A549 (cell line): ENCODE data around the gene SIAH2. TPM values are rescaled to one million over a fixed set of nuclear protein-coding genes. Genes with fewer than 3 reads are reported as not detected.

ENCODE experiments used
- ATAC-seq, 2 experiments: fragments of 200-7000 bp in 1 of 2; fragments of >200 bp in 1 of 2; cut with Nextera tagmentation in 1 of 2; cut with Tn5 transposase in 1 of 2; 3 replicates each; pipeline versions ENCODE4 v1.8.0 to v1.9.1; 2018 to 2020; ENCODE audit warnings: mild to moderate bottlenecking in 1 of 2, moderate library complexity in 1 of 2
- CTCF ChIA-PET: fragments of 300-600 bp; sonication (Branson Sonifier 250); formaldehyde crosslinking; extraction: SDS; loops from one replicate; lab custom pipeline; 2021; ENCODE audit warnings: antibody characterized with exemption, inconsistent platforms; lab: Yijun Ruan, JAX
- POLR2A ChIA-PET: fragments of 350-600 bp; formaldehyde crosslinking; extraction: SDS; loops from one replicate; lab custom pipeline; 2021; ENCODE audit warnings: antibody characterized with exemption, inconsistent platforms; lab: Yijun Ruan, JAX
- DNase-seq, 2 experiments: peaks; one replicate each; pipeline versions ENCODE4 v3.0.0 to v3.0.0-alpha.2; 2011 to 2016; ENCODE audit warnings: low read depth in 1 of 2, low spot score in 1 of 2
- FAIRE-seq: peaks from 2 replicates; lab custom pipeline; 2011; peaks lifted over from hg19 to GRCh38; lab: Jason Lieb, UNC
- H3K27ac ChIP-seq, 2 experiments: fragments of >200 bp; sonication (Bioruptor Twin); formaldehyde crosslinking; 3 replicates each; pipeline ENCODE4 v1.5.1; 2016 to 2017
- H3K4me1 ChIP-seq: fragments of >200 bp; sonication (Bioruptor Twin); formaldehyde crosslinking; 3 replicates; pipeline ENCODE4 v1.6.1; 2016
- H3K4me2 ChIP-seq: fragments of >200 bp; sonication (Bioruptor Twin); formaldehyde crosslinking; 3 replicates; pipeline ENCODE4 v1.6.1; 2016
- H3K4me3 ChIP-seq: fragments of >200 bp; sonication (Bioruptor Twin); formaldehyde crosslinking; 3 replicates; pipeline ENCODE4 v1.5.1; 2016
- H3K9me3 ChIP-seq: fragments of >200 bp; sonication (Bioruptor Twin); formaldehyde crosslinking; 3 replicates; pipeline ENCODE4 v1.6.1; 2016
- BHLHE40 ChIP-seq: IDR thresholded peaks from 2 replicates; pipeline ENCODE4 v1.6.1; 2012; ENCODE audit warnings: low read depth, low read length, inconsistent platforms
- CBX8 ChIP-seq: fragments of 200-600 bp; sonication (generic); IDR thresholded peaks from 2 replicates; pipeline ENCODE4 v1.6.1; 2016
- CEBPB ChIP-seq, 2 experiments: fragments of >200 bp in 1 of 2; sonication (Bioruptor Twin) in 1 of 2; formaldehyde crosslinking in 1 of 2; IDR thresholded peaks; 2 replicates each; pipeline ENCODE4 v1.6.1; 2012 to 2016
- CHD4 ChIP-seq: fragments of 200-600 bp; sonication (generic); IDR thresholded peaks from 2 replicates; pipeline ENCODE4 v1.6.1; 2016; ENCODE audit warnings: antibody characterized with exemption, mild to moderate bottlenecking, borderline replicate concordance
- EHMT2 ChIP-seq: fragments of 200-600 bp; sonication (generic); IDR thresholded peaks from 2 replicates; pipeline ENCODE4 v1.6.1; 2016; ENCODE audit warnings: antibody characterized with exemption, low read depth, mild to moderate bottlenecking, moderate library complexity
- EP300 ChIP-seq, 2 experiments: fragments of >200 bp; sonication (Bioruptor Twin); formaldehyde crosslinking; IDR thresholded peaks; 2 replicates in 1 of 2; 3 replicates in 1 of 2; pipeline ENCODE4 v1.6.1; 2016 to 2017
- FOSL2 ChIP-seq, 2 experiments: fragments of 450-650 bp in 1 of 2; fragments of >200 bp in 1 of 2; sonication (Bioruptor Twin) in 1 of 2; formaldehyde crosslinking; IDR thresholded peaks; 2 replicates each; pipeline versions ENCODE4 v1.5.0 to v1.6.1; 2016 to 2020; ENCODE audit warnings: mild to moderate bottlenecking in 1 of 2, moderate library complexity in 1 of 2
- FOXS1 ChIP-seq: fragments of 250-450 bp; sonication (Bioruptor Pico); IDR thresholded peaks from 2 replicates; pipeline ENCODE4 v1.5.0; 2020; ENCODE audit warnings: mild to moderate bottlenecking, moderate library complexity
- HDAC2 ChIP-seq: fragments of 200-600 bp; sonication (generic); IDR thresholded peaks from 2 replicates; pipeline ENCODE4 v1.6.1; 2016
- HEYL ChIP-seq: fragments of 250-450 bp; sonication (Bioruptor Pico); IDR thresholded peaks from 2 replicates; pipeline ENCODE4 v1.8.0; 2021; ENCODE audit warnings: mild to moderate bottlenecking, moderate library complexity
- HOXB13 ChIP-seq: fragments of 250-450 bp; sonication (Bioruptor Pico); IDR thresholded peaks from 2 replicates; pipeline ENCODE4 v1.5.0; 2020; ENCODE audit warnings: low read depth, mild to moderate bottlenecking, moderate library complexity
- HOXB5 ChIP-seq: fragments of 250-450 bp; sonication (Bioruptor Pico); IDR thresholded peaks from 2 replicates; pipeline ENCODE4 v1.5.0; 2020; ENCODE audit warnings: mild to moderate bottlenecking, moderate library complexity
- JUN ChIP-seq, 2 experiments: fragments of >200 bp; sonication (Bioruptor Twin); formaldehyde crosslinking; IDR thresholded peaks; 2 replicates in 1 of 2; 3 replicates in 1 of 2; pipeline ENCODE4 v1.6.1; 2016 to 2017
- MAFK ChIP-seq: fragments of 450-650 bp; IDR thresholded peaks from 2 replicates; pipeline ENCODE4 v1.6.1; 2014; ENCODE audit not compliant: partially characterized antibody
- MYC ChIP-seq: IDR thresholded peaks from 2 replicates; pipeline ENCODE4 v1.6.1; 2012; ENCODE audit warnings: mild to moderate bottlenecking, inconsistent platforms, low read length, improper control_type of control experiment, borderline replicate concordance
- NFE2L2 ChIP-seq: fragments of 150-350 bp; conservative IDR thresholded peaks from 2 replicates; pipeline ENCODE4 v1.6.1; 2014; ENCODE audit warnings: low read length
- NPAS2 ChIP-seq: fragments of 250-450 bp; sonication (Bioruptor Pico); IDR thresholded peaks from 2 replicates; pipeline ENCODE4 v1.8.0; 2022; ENCODE audit warnings: mild to moderate bottlenecking, moderate library complexity, borderline replicate concordance
- NR3C1 ChIP-seq: fragments of >200 bp; sonication (Bioruptor Twin); formaldehyde crosslinking; IDR thresholded peaks from 3 replicates; pipeline ENCODE4 v1.6.1; 2017
- PHF8 ChIP-seq: fragments of 200-600 bp; sonication (generic); IDR thresholded peaks from 2 replicates; pipeline ENCODE4 v1.6.1; 2016; ENCODE audit warnings: low read depth, mild to moderate bottlenecking, antibody characterized with exemption, moderate library complexity, borderline replicate concordance
- RAD21 ChIP-seq, 2 experiments: fragments of >200 bp in 1 of 2; sonication (Bioruptor Twin) in 1 of 2; formaldehyde crosslinking in 1 of 2; IDR thresholded peaks in 1 of 2; conservative IDR thresholded peaks in 1 of 2; 2 replicates in 1 of 2; 3 replicates in 1 of 2; pipeline ENCODE4 v1.6.1; 2012 to 2018; ENCODE audit warnings: inconsistent platforms in 1 of 2
- RARB ChIP-seq: fragments of 250-450 bp; sonication (Bioruptor Pico); IDR thresholded peaks from 2 replicates; pipeline ENCODE4 v1.8.0; 2021; ENCODE audit warnings: mild to moderate bottlenecking, moderate library complexity
- SMC3 ChIP-seq: fragments of >200 bp; sonication (Bioruptor Twin); formaldehyde crosslinking; IDR thresholded peaks from 3 replicates; pipeline ENCODE4 v1.6.1; 2018; ENCODE audit warnings: inconsistent platforms
- SREBF2 ChIP-seq: fragments of 450-650 bp; IDR thresholded peaks from 2 replicates; pipeline ENCODE4 v1.6.1; 2014; ENCODE audit warnings: mild to moderate bottlenecking, moderate library complexity
- ZC3H11A ChIP-seq: fragments of 450-650 bp; IDR thresholded peaks from 2 replicates; pipeline ENCODE4 v1.6.1; 2014; ENCODE audit warnings: antibody characterized with exemption, mild to moderate bottlenecking
- WGBS: methylation state at CpG from one replicate; pipeline ENCODE4 v1.1.6; 2017; ENCODE audit errors: missing lambda C conversion rate; 5-methylcytosine and 5-hydroxymethylcytosine counted together
- polyA plus RNA-seq, 4 experiments: library from polyadenylated mRNA; depleted of rRNA in 3 of 4; stranded (reverse); fragments of >200 nt; fragmentation: RNase III in 1 of 4; extraction: RNeasy Plus Mini Kit Qiagen cat#74134 plus additional on column Dnase treatment in 1 of 4; gene quantifications; 2 replicates in 3 of 4; 3 replicates in 1 of 4; pipeline ENCODE4 v1.2.3, GENCODE V29; 2011 to 2017
- TF ChIP-seq, protein P1 (sequence below): fragments of >200 bp; sonication (Bioruptor Twin); formaldehyde crosslinking; IDR thresholded peaks from 3 replicates; pipeline ENCODE4 v1.5.1; 2016
- TF ChIP-seq, protein P2 (sequence below): fragments of 150-350 bp; IDR thresholded peaks from 2 replicates; pipeline ENCODE4 v1.6.1; 2014; ENCODE audit warnings: low read depth, mild to moderate bottlenecking, low read length
- TF ChIP-seq, protein P3 (sequence below): fragments of 250-450 bp; sonication (Bioruptor Pico); IDR thresholded peaks from 2 replicates; pipeline ENCODE4 v1.5.0; 2020; ENCODE audit warnings: low read depth, mild to moderate bottlenecking, moderate library complexity
- TF ChIP-seq, protein P4 (sequence below): fragments of >200 bp; sonication (Bioruptor Twin); formaldehyde crosslinking; IDR thresholded peaks from 3 replicates; pipeline ENCODE4 v1.6.1; 2016
- TF ChIP-seq, protein P5 (sequence below): IDR thresholded peaks from 2 replicates; pipeline ENCODE4 v1.6.1; 2012; ENCODE audit warnings: low read depth, borderline replicate concordance
- TF ChIP-seq, protein P6 (sequence below): IDR thresholded peaks from 2 replicates; pipeline ENCODE4 v1.6.1; 2012
- TF ChIP-seq, protein P7 (sequence below): fragments of 200-600 bp; sonication (generic); IDR thresholded peaks from 2 replicates; pipeline ENCODE4 v1.6.1; 2016; ENCODE audit warnings: antibody characterized with exemption, mild to moderate bottlenecking, moderate library complexity

SIAH2 gene
- polyA plus RNA-seq, 2 of the 4 experiments (the other 2 are of a cell fraction) = 11.4 to 24.8 TPM

DNA sequence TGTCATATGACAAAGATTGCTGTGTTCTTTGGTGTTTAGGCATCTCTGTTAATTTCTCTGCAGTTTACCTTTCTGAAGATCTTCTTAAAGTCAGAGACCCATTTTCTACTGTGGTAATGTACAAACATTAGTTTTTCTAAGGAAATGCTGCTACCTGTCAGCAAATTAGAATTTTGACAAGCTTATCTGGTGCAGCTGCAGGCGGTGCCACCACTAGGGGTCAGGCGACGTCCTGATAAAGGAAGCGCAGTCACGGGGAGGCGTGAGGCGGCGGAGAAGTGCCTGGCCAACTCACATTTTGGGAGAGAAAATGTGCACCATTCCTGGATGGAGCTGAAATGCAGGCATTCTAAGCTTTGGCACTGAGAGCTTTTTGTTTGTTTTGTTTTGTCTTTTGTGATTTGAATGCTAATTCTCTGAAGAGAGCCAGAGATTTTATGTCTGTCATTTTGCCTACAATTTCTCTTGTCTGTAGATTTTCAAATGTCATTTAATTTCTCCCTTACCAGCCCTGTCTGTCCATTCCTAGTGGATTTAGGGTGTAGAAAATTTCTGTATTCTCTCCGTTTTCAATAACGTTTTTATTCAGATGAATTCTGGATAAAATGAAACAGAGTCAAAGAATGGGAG, 24.9 kb upstream of the SIAH2 start:
- no peaks in the 10 kb centered on the region for H3K9me3 ChIP-seq
- under 1% methylated on average over 10 of the region's 10 CpGs for WGBS
- peak overlapping the region; percentile 19; the same call in 2 of the 3 replicates for H3K4me2 ChIP-seq
- FAIRE-seq = peak; percentile 73
- DNase-seq = peak; percentile 53 to 84
- POLR2A ChIA-PET = interaction anchor here (1.6 kb wide), 1 partner anchor 24 kb away, joined by 6 read pairs; the partner anchor contains the start of gene SIAH2
- H3K4me3 ChIP-seq = no peak overlapping the region
- no peaks in the 10 kb centered on the region for H3K4me1 ChIP-seq
- ATAC-seq = peak; percentile 90 to 97
- H3K27ac ChIP-seq = no peak overlapping the region
- CTCF ChIA-PET = interaction anchor here (0.6 to 5.8 kb wide), 57 partner anchors 8 to 504 kb away, joined by 3 to 47 read pairs (median 5); partner anchors contain the start of gene SIAH2
- TF ChIP-seq NFE2L2 (no peak), EP300 (IDR thresholded peaks at IDR 0.05) (no peak), HDAC2 (no peak), RAD21 (conservative IDR thresholded peaks at IDR 0.05 in 1 of 2, IDR thresholded peaks at IDR 0.05 in 1 of 2) (peak; percentile 88 to 91), FOSL2 (IDR thresholded peaks at IDR 0.05) (no peak), FOSL2 (CRISPR knock-in tag; IDR thresholded peaks at IDR 0.05) (no peak), MYC (no peak), CHD4 (no peak), NPAS2 (CRISPR knock-in tag) (no peak), FOXS1 (CRISPR knock-in tag) (no peak), SMC3 (peak; percentile 89), MAFK (no peak), CBX8 (no peak), BHLHE40 (no peak), NR3C1 (no peak), ZC3H11A (no peak), JUN (IDR thresholded peaks at IDR 0.05) (no peak), HOXB13 (CRISPR knock-in tag) (no peak), HEYL (CRISPR knock-in tag) (no peak), PHF8 (no peak), CEBPB (IDR thresholded peaks at IDR 0.05) (no peak), EHMT2 (no peak), HOXB5 (CRISPR knock-in tag) (no peak), RARB (CRISPR knock-in tag) (no peak), SREBF2 (no peak)
- TF ChIP-seq, protein P1, sequence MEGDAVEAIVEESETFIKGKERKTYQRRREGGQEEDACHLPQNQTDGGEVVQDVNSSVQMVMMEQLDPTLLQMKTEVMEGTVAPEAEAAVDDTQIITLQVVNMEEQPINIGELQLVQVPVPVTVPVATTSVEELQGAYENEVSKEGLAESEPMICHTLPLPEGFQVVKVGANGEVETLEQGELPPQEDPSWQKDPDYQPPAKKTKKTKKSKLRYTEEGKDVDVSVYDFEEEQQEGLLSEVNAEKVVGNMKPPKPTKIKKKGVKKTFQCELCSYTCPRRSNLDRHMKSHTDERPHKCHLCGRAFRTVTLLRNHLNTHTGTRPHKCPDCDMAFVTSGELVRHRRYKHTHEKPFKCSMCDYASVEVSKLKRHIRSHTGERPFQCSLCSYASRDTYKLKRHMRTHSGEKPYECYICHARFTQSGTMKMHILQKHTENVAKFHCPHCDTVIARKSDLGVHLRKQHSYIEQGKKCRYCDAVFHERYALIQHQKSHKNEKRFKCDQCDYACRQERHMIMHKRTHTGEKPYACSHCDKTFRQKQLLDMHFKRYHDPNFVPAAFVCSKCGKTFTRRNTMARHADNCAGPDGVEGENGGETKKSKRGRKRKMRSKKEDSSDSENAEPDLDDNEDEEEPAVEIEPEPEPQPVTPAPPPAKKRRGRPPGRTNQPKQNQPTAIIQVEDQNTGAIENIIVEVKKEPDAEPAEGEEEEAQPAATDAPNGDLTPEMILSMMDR = peak; percentile 94
- TF ChIP-seq, protein P2, sequence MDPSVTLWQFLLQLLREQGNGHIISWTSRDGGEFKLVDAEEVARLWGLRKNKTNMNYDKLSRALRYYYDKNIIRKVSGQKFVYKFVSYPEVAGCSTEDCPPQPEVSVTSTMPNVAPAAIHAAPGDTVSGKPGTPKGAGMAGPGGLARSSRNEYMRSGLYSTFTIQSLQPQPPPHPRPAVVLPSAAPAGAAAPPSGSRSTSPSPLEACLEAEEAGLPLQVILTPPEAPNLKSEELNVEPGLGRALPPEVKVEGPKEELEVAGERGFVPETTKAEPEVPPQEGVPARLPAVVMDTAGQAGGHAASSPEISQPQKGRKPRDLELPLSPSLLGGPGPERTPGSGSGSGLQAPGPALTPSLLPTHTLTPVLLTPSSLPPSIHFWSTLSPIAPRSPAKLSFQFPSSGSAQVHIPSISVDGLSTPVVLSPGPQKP = no peak
- TF ChIP-seq, protein P3, sequence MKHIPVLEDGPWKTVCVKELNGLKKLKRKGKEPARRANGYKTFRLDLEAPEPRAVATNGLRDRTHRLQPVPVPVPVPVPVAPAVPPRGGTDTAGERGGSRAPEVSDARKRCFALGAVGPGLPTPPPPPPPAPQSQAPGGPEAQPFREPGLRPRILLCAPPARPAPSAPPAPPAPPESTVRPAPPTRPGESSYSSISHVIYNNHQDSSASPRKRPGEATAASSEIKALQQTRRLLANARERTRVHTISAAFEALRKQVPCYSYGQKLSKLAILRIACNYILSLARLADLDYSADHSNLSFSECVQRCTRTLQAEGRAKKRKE (CRISPR knock-in tag) = no peak
- TF ChIP-seq, protein P4, sequence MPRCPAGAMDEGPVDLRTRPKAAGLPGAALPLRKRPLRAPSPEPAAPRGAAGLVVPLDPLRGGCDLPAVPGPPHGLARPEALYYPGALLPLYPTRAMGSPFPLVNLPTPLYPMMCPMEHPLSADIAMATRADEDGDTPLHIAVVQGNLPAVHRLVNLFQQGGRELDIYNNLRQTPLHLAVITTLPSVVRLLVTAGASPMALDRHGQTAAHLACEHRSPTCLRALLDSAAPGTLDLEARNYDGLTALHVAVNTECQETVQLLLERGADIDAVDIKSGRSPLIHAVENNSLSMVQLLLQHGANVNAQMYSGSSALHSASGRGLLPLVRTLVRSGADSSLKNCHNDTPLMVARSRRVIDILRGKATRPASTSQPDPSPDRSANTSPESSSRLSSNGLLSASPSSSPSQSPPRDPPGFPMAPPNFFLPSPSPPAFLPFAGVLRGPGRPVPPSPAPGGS = no peak
- TF ChIP-seq, protein P5, sequence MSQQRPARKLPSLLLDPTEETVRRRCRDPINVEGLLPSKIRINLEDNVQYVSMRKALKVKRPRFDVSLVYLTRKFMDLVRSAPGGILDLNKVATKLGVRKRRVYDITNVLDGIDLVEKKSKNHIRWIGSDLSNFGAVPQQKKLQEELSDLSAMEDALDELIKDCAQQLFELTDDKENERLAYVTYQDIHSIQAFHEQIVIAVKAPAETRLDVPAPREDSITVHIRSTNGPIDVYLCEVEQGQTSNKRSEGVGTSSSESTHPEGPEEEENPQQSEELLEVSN = no peak
- TF ChIP-seq, protein P6, sequence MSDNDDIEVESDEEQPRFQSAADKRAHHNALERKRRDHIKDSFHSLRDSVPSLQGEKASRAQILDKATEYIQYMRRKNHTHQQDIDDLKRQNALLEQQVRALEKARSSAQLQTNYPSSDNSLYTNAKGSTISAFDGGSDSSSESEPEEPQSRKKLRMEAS = peak; percentile 42; the same call in 1 of the 2 replicates
- TF ChIP-seq, protein P7, sequence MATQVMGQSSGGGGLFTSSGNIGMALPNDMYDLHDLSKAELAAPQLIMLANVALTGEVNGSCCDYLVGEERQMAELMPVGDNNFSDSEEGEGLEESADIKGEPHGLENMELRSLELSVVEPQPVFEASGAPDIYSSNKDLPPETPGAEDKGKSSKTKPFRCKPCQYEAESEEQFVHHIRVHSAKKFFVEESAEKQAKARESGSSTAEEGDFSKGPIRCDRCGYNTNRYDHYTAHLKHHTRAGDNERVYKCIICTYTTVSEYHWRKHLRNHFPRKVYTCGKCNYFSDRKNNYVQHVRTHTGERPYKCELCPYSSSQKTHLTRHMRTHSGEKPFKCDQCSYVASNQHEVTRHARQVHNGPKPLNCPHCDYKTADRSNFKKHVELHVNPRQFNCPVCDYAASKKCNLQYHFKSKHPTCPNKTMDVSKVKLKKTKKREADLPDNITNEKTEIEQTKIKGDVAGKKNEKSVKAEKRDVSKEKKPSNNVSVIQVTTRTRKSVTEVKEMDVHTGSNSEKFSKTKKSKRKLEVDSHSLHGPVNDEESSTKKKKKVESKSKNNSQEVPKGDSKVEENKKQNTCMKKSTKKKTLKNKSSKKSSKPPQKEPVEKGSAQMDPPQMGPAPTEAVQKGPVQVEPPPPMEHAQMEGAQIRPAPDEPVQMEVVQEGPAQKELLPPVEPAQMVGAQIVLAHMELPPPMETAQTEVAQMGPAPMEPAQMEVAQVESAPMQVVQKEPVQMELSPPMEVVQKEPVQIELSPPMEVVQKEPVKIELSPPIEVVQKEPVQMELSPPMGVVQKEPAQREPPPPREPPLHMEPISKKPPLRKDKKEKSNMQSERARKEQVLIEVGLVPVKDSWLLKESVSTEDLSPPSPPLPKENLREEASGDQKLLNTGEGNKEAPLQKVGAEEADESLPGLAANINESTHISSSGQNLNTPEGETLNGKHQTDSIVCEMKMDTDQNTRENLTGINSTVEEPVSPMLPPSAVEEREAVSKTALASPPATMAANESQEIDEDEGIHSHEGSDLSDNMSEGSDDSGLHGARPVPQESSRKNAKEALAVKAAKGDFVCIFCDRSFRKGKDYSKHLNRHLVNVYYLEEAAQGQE = no peak
